Fibroblast of the aortic adventitia (primary cell): Measurements from ENCODE around the gene TELO2. TPM values are rescaled to one million over a fixed set of nuclear protein-coding genes. Genes with fewer than 3 reads are reported as not detected.
A peak's percentile ranks its signal among the peaks of the same experiment; 100 is the strongest.

Experiments
- DNase-seq: peaks from one replicate; pipeline ENCODE4 v3.0.0-alpha.2; 2010; ENCODE audit warnings: low read depth
- H3K4me3 ChIP-seq: 2 replicates; pipeline ENCODE4 v1.5.1; 2011; ENCODE audit warnings: low read depth, mild to moderate bottlenecking, control low read depth, low read length, moderate library complexity
- CTCF ChIP-seq: IDR thresholded peaks from 2 replicates; pipeline ENCODE4 v1.5.1; 2011; ENCODE audit warnings: mild to moderate bottlenecking, low read length, control low read depth, inconsistent platforms; ENCODE audit not compliant: insufficient read depth
- total RNA-seq: library from RNA; depleted of rRNA; stranded (reverse); fragments of >200 nt; gene quantifications from 2 replicates; pipeline ENCODE4 v1.2.3, GENCODE V29; 2012; ENCODE audit warnings: low replicate concordance

The TELO2 gene
- 23.5 and 29.1 TPM in 2 replicates for total RNA-seq

- TF ChIP-seq CTCF, result no peak
- peak; percentile 80 for DNase-seq
Measured at GRCh38 chr16:1492923-1493745, at the start of gene TELO2. TSS of gene TELO2 (plus strand) at chr16:1493360. CDS start at chr16:1494282, 922 bp downstream.

GRCh38 chr16:1443403-1443973 lies 49.7 kb upstream of the TELO2 start:
- DNase-seq, result no peak
- H3K4me3 ChIP-seq, result no peak overlapping the region
- TF ChIP-seq CTCF, result no peak

More at GRCh38 chr16:1492923-1493745, at the start of gene TELO2:
- peak within 1 kb of the TSS; percentile 79 for H3K4me3 ChIP-seq

GRCh38 chr16:1443980-1444729 lies 49.0 kb upstream of the TELO2 start, which contains the start of gene CCDC154:
TSS of gene CCDC154 (minus strand) at chr16:1444556. CDS start at chr16:1444322, 234 bp downstream.
- no peak for TF ChIP-seq CTCF
- DNase-seq, result no peak
- no peak within 1 kb of the TSS for H3K4me3 ChIP-seq

- TF ChIP-seq CTCF, result no peak
- H3K4me3 ChIP-seq, result no peak overlapping the region
- DNase-seq, result no peak
Measured at GRCh38 chr16:1444730-1445517, 48.2 kb upstream of the TELO2 start.

GRCh38 chr16:1445518-1446203 lies 47.5 kb upstream of the TELO2 start:
- no peak for TF ChIP-seq CTCF
- no peak for DNase-seq

More at GRCh38 chr16:1445518-1446203, 47.5 kb upstream of the TELO2 start:
- H3K4me3 ChIP-seq, result no peak overlapping the region
